K562 (cell line): Measurements from ENCODE around the gene PRCC. TPM values are rescaled to one million over a fixed set of nuclear protein-coding genes. Genes with fewer than 3 reads are reported as not detected.

Experiments
- EP400 ChIP-seq: fragments of 450-650 bp; IDR thresholded peaks from 2 replicates; pipeline ENCODE4 v1.6.1; 2017; ENCODE audit warnings: antibody characterized with exemption, mild to moderate bottlenecking, moderate library complexity
- GABPA ChIP-seq: fragments of 200-800 bp; sonication (Bioruptor generic); conservative IDR thresholded peaks from 2 replicates; pipeline ENCODE4 v1.6.1; 2016; ENCODE audit warnings: low read depth, missing genetic modification characterization, missing compliant biosample characterization
- HDAC2 ChIP-seq: fragments of 450-650 bp; IDR thresholded peaks from 2 replicates; pipeline ENCODE4 v1.6.1; 2016; ENCODE audit warnings: mild to moderate bottlenecking
- HDGF ChIP-seq: fragments of 450-650 bp; IDR thresholded peaks from 2 replicates; pipeline ENCODE4 v1.6.1; 2016
- MYC ChIP-seq, 2 experiments: fragments of 250-450 bp in 1 of 2; sonication (Bioruptor Pico) in 1 of 2; IDR thresholded peaks; 2 replicates each; pipeline versions ENCODE4 v1.5.1 to v1.6.1; 2012 to 2021; ENCODE audit warnings: low read depth in 2 of 2, borderline replicate concordance in 1 of 2, improper control_type of control experiment in 1 of 2, low read length in 1 of 2, mild to moderate bottlenecking in 1 of 2, moderate library complexity in 1 of 2
- NR2C2 ChIP-seq, 2 experiments: fragments of 200-800 bp in 1 of 2; sonication (Bioruptor generic) in 1 of 2; sonication (generic) in 1 of 2; formaldehyde crosslinking in 1 of 2; IDR thresholded peaks; 2 replicates each; pipeline versions ENCODE4 v1.6.1 to v1.8.0; 2016 to 2022; ENCODE audit warnings: mild to moderate bottlenecking in 1 of 2, missing compliant biosample characterization in 1 of 2, missing genetic modification characterization in 1 of 2, missing genetic modification reagents in 1 of 2
- PKNOX1 ChIP-seq: fragments of 450-650 bp; IDR thresholded peaks from 2 replicates; pipeline ENCODE4 v1.6.1; 2016
- RBM17 ChIP-seq: fragments of 200-400 bp; formaldehyde crosslinking; IDR thresholded peaks from 2 replicates; pipeline ENCODE4 v1.6.1; 2017; ENCODE audit warnings: low read depth, mild to moderate bottlenecking, low read length, borderline replicate concordance
- RCOR1 ChIP-seq, 2 experiments: IDR thresholded peaks; 2 replicates each; pipeline ENCODE4 v1.6.1; 2012; ENCODE audit warnings: low read depth in 2 of 2, low read length in 2 of 2, borderline replicate concordance in 1 of 2, improper control_type of control experiment in 1 of 2
- SIN3A ChIP-seq, 2 experiments: fragments of 150-350 bp in 1 of 2; IDR thresholded peaks; 2 replicates each; pipeline ENCODE4 v1.6.1; 2011 to 2016; ENCODE audit warnings: borderline replicate concordance in 2 of 2, low read depth in 2 of 2, low read length in 2 of 2, mild to moderate bottlenecking in 2 of 2, moderate library complexity in 2 of 2; ENCODE audit not compliant: control insufficient read depth in 1 of 2
- TEAD4 ChIP-seq, 2 experiments: sonication (generic) in 1 of 2; formaldehyde crosslinking in 1 of 2; IDR thresholded peaks; 2 replicates each; pipeline versions ENCODE4 v1.6.1 to v1.8.0; 2012 to 2022; ENCODE audit warnings: borderline replicate concordance in 1 of 2, inconsistent platforms in 1 of 2, low read length in 1 of 2, mild to moderate bottlenecking in 1 of 2, missing genetic modification reagents in 1 of 2
- YY1 ChIP-seq, 3 experiments: IDR thresholded peaks; 2 replicates each; pipeline ENCODE4 v1.6.1; 2011; ENCODE audit warnings: low read length in 2 of 3, mild to moderate bottlenecking in 2 of 3, moderate library complexity in 2 of 3, borderline replicate concordance in 1 of 3, control low read depth in 1 of 3, low read depth in 1 of 3; ENCODE audit not compliant: insufficient read depth in 3 of 3, insufficient replicate concordance in 2 of 3, control insufficient read depth in 1 of 3, insufficient read length in 1 of 3; ENCODE audit errors: extremely low read depth in 1 of 3
- ZKSCAN1 ChIP-seq: fragments of 150-350 bp; IDR thresholded peaks from 2 replicates; pipeline ENCODE4 v1.6.1; 2016; ENCODE audit warnings: low read depth, low read length
- ZNF561 ChIP-seq: fragments of 450-650 bp; formaldehyde crosslinking; conservative IDR thresholded peaks from 2 replicates; pipeline ENCODE4 v1.4.0; 2020; ENCODE audit warnings: mild to moderate bottlenecking, moderate library complexity
- ZNF740 ChIP-seq, 3 experiments: fragments of 200-800 bp in 1 of 3; sonication (Bioruptor generic) in 1 of 3; sonication (generic) in 1 of 3; formaldehyde crosslinking in 1 of 3; IDR thresholded peaks; 2 replicates each; pipeline versions ENCODE4 v1.6.1 to v1.8.0; 2016 to 2022; ENCODE audit warnings: mild to moderate bottlenecking in 2 of 3, missing compliant biosample characterization in 2 of 3, missing genetic modification characterization in 2 of 3, missing genetic modification reagents in 1 of 3
- polyA plus RNA-seq, 8 experiments: library from polyadenylated mRNA; depleted of rRNA in 4 of 8; stranded (reverse) in 5 of 8; unstranded in 3 of 8; fragments of >200 nt; fragmentation: Nextera tagmentation in 2 of 8; fragmentation: Illumina TruSeq in 1 of 8; extraction: Ambion mirVana in 2 of 8; extraction: Trizol in 1 of 8; gene quantifications; 2 replicates each; pipeline versions ENCODE4 v1.2.1 to v1.2.3, GENCODE V29; 2011 to 2014; ENCODE audit warnings: inconsistent platforms in 1 of 8, missing spikeins in 1 of 8
- total RNA-seq, 7 experiments: library from RNA; depleted of rRNA in 6 of 7; stranded (reverse); fragments of >200 nt in 6 of 7; fragmentation: Illumina TruSeq in 2 of 7; extraction: Trizol in 2 of 7; gene quantifications; 2 replicates each; pipeline versions ENCODE4 v1.2.1 to v1.2.3, GENCODE V29; 2011 to 2021; ENCODE audit warnings: low replicate concordance in 1 of 7

The PRCC gene
- total and polyA plus RNA-seq, 9 of the 15 experiments (the other 6 are each of a cell fraction or from before 2014, with no cell fraction given), result 23.9 to 201 (median 41.1) TPM

DNA sequence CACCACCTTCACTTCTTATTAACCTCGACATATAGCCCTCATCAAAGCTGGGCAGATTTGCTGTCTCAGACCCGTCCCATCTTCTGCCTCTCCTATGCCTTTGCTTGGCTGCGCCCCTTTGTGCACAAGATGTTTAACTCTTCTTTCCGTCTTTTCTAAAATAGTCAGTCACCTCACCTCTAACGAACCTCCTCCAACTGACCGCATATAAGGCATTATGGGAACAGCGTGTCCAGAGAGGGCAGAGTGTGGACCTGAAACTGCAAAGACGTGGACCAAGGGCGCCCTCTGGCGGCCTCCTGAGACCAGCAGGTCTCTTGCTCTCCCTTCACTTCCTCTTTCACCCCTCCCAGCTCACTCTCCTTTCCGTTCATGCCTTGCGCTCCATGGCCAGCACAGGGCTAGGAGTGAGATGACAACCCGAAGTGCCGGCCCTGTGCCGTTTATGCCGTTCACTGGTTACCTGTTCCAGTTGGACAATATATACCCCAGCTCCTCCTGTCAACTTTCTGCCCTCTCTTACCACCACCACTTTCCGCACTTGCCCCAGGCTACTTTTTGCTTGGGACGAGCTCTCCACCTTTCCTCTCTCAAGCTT is 41.6 kb upstream of the PRCC start (continued):
- TF ChIP-seq RCOR1 (IDR thresholded peaks at IDR 0.05; ENCODE audit: borderline replicate concordance in 1 of 2, low read depth in 2 of 2, low read length in 2 of 2) (peak in 1 of 2 experiments; percentile 68; a peak in 2 of 4 replicates), TEAD4 (IDR thresholded peaks at IDR 0.05; ENCODE audit: low read length) (no peak), TEAD4 (CRISPR knock-in tag; IDR thresholded peaks at IDR 0.05; ENCODE audit: borderline replicate concordance) (no peak), SIN3A (IDR thresholded peaks at IDR 0.05; ENCODE audit: borderline replicate concordance in 2 of 2, control insufficient read depth in 1 of 2, low read depth in 2 of 2, low read length in 2 of 2) (peak; percentile 40 to 82; a peak in 2 of 4 replicates), GABPA (tag) (peak; percentile 67), PKNOX1 (0 out of 2 replicates have a peak, but pooled peaks have one; percentile 4), ZNF561 (no peak), ZNF740 (CRISPR knock-in tag; IDR thresholded peaks at IDR 0.05) (peak; percentile 76; the same call in 1 of the 2 replicates), ZNF740 (tag; IDR thresholded peaks at IDR 0.05) (0 out of 4 replicates have a peak, but pooled peaks of 1 of the 2 experiments have one; percentile 49), YY1 (IDR thresholded peaks at IDR 0.05; ENCODE audit: borderline replicate concordance in 1 of 3, control insufficient read depth in 1 of 3, extremely low read depth in 1 of 3, insufficient read depth in 3 of 3, insufficient read length in 1 of 3, insufficient replicate concordance in 2 of 3, low read depth in 1 of 3, low read length in 2 of 3) (peak in 1 of 3 experiments; percentile 55), EP400 (peak; percentile 82; the same call in 1 of the 2 replicates), RBM17 (no peak), MYC (IDR thresholded peaks at IDR 0.05; ENCODE audit: low read depth, low read length) (peak; percentile 87), MYC (CRISPR knock-in tag; IDR thresholded peaks at IDR 0.05; ENCODE audit: borderline replicate concordance, low read depth) (no peak), NR2C2 (CRISPR knock-in tag; IDR thresholded peaks at IDR 0.05) (peak; percentile 66; the same call in 1 of the 2 replicates), NR2C2 (tag; IDR thresholded peaks at IDR 0.05) (no peak; the same call in 1 of the 2 replicates), ZKSCAN1 (peak; percentile 84; the same call in 1 of the 2 replicates), HDAC2 (peak; percentile 39; the same call in 1 of the 2 replicates), HDGF (0 out of 2 replicates have a peak, but pooled peaks have one; percentile 60)
